Vagina (tissue), 2 donors: ENCODE results near the gene GID4.

Source experiments
- POLR2AphosphoS5 ChIP-seq, 2 donors: sonication (generic); formaldehyde crosslinking; IDR thresholded peaks; one replicate each; pipeline ENCODE4 v1.9.0; 2017; ENCODE audit warnings: antibody characterized with exemption in 2 of 2, mild to moderate bottlenecking in 2 of 2, low read depth in 1 of 2; ENCODE audit not compliant: insufficient read depth in 1 of 2
- TF ChIP-seq, protein P1 (sequence below), 3 experiments: fragments of 450-650 bp in 2 of 3; fragments of 200-600 bp in 1 of 3; sonication (generic) in 1 of 3; IDR thresholded peaks; one replicate each; pipeline ENCODE4 v1.5.1; 2017 to 2019; ENCODE audit warnings: antibody characterized with exemption in 3 of 3, mild to moderate bottlenecking in 2 of 3, moderate library complexity in 2 of 3

GRCh38 chr17:18038861-18039534 is at the start of gene GID4, which contains the start of gene ATPAF2:
- TF ChIP-seq, protein P1, sequence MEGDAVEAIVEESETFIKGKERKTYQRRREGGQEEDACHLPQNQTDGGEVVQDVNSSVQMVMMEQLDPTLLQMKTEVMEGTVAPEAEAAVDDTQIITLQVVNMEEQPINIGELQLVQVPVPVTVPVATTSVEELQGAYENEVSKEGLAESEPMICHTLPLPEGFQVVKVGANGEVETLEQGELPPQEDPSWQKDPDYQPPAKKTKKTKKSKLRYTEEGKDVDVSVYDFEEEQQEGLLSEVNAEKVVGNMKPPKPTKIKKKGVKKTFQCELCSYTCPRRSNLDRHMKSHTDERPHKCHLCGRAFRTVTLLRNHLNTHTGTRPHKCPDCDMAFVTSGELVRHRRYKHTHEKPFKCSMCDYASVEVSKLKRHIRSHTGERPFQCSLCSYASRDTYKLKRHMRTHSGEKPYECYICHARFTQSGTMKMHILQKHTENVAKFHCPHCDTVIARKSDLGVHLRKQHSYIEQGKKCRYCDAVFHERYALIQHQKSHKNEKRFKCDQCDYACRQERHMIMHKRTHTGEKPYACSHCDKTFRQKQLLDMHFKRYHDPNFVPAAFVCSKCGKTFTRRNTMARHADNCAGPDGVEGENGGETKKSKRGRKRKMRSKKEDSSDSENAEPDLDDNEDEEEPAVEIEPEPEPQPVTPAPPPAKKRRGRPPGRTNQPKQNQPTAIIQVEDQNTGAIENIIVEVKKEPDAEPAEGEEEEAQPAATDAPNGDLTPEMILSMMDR (IDR thresholded peaks at IDR 0.05): no peak
- TF ChIP-seq POLR2AphosphoS5 (IDR thresholded peaks at IDR 0.05; ENCODE audit: insufficient read depth in 1 of 2, low read depth in 1 of 2): peak; percentile 86 to 95
